GM12878 (cell line): ENCODE measurements around the gene MPC1.

Experiments
- BRCA1 ChIP-seq: IDR thresholded peaks from 2 replicates; pipeline ENCODE4 v1.6.1; 2011; ENCODE audit warnings: low read depth, low read length, improper control_type of control experiment
- CTCF ChIP-seq, 3 experiments: IDR thresholded peaks in 2 of 3; conservative IDR thresholded peaks in 1 of 3; 2 replicates each; pipeline ENCODE4 v1.5.1; 2011; ENCODE audit warnings: low read depth in 3 of 3, low read length in 3 of 3, mild to moderate bottlenecking in 3 of 3, control low read depth in 2 of 3, moderate library complexity in 2 of 3, inconsistent platforms in 1 of 3, mixed read lengths in 1 of 3; ENCODE audit not compliant: control insufficient read depth in 2 of 3, insufficient read depth in 1 of 3; ENCODE audit errors: extremely low read depth in 1 of 3
- ESRRA ChIP-seq: IDR thresholded peaks from 2 replicates; pipeline ENCODE4 v1.6.1; 2012; ENCODE audit warnings: mild to moderate bottlenecking, low read length, improper control_type of control experiment
- NFIC ChIP-seq: IDR thresholded peaks from 2 replicates; pipeline ENCODE4 v1.6.1; 2012; ENCODE audit warnings: low read depth, mild to moderate bottlenecking, inconsistent platforms, low read length, moderate library complexity
- NFYB ChIP-seq: IDR thresholded peaks from 2 replicates; pipeline ENCODE4 v1.6.1; 2011; ENCODE audit warnings: low read depth, mild to moderate bottlenecking, low read length, improper control_type of control experiment, moderate library complexity; ENCODE audit not compliant: insufficient read depth
- RAD21 ChIP-seq: IDR thresholded peaks from 2 replicates; pipeline ENCODE4 v1.6.1; 2011; ENCODE audit warnings: mild to moderate bottlenecking, low read depth, low read length, moderate library complexity; ENCODE audit not compliant: insufficient read depth
- TBL1XR1 ChIP-seq: IDR thresholded peaks from 2 replicates; pipeline ENCODE4 v1.6.1; 2012; ENCODE audit warnings: low read depth, low read length, improper control_type of control experiment

GRCh38 chr6:166419717-166420116 is 37.0 kb upstream of the MPC1 start:
- TF ChIP-seq ESRRA (no peak), CTCF (IDR thresholded peaks at IDR 0.05 in 2 of 3, conservative IDR thresholded peaks at IDR 0.05 in 1 of 3; ENCODE audit: control insufficient read depth in 2 of 3, extremely low read depth in 1 of 3, insufficient read depth in 1 of 3, low read depth in 3 of 3, low read length in 3 of 3) (no peak), RAD21 (no peak), TBL1XR1 (no peak), NFYB (no peak), BRCA1 (no peak), NFIC (no peak)
